Breast epithelium (tissue), 3 donors: ENCODE results near the gene SFXN1.

Experiments
- CTCF ChIP-seq, 3 donors: fragments of 450-650 bp; IDR thresholded peaks; one replicate each; pipeline ENCODE4 v1.5.1; 2016 to 2017; ENCODE audit warnings: antibody characterized with exemption in 3 of 3, mild to moderate bottlenecking in 3 of 3, moderate library complexity in 3 of 3
- POLR2AphosphoS5 ChIP-seq, 3 donors: sonication (generic); formaldehyde crosslinking; IDR thresholded peaks; one replicate each; pipeline ENCODE4 v1.6.1; 2017; ENCODE audit warnings: antibody characterized with exemption in 3 of 3

GRCh38 chr5:175471196-175471595, 7.2 kb upstream of the SFXN1 start:
- no peak for TF ChIP-seq CTCF (IDR thresholded peaks at IDR 0.05)
- no peak for TF ChIP-seq POLR2AphosphoS5 (IDR thresholded peaks at IDR 0.05)
